Suprapubic skin (tissue), 4 donors: ENCODE measurements around the gene CDH8. TPM values are rescaled to one million over a fixed set of nuclear protein-coding genes. Genes with fewer than 3 reads are reported as not detected.

Experiments
- DNase-seq, 2 donors: peaks; one replicate each; pipeline ENCODE4 v3.0.0-alpha.2; 2019; ENCODE audit warnings: low spot score in 2 of 2
- H3K27ac ChIP-seq: fragments of 200-600 bp; sonication (generic); one replicate; pipeline ENCODE4 v1.5.1; 2019
- H3K27me3 ChIP-seq: fragments of 200-600 bp; sonication (generic); one replicate; pipeline ENCODE4 v1.5.1; 2019
- H3K36me3 ChIP-seq: fragments of 200-600 bp; sonication (generic); one replicate; pipeline ENCODE4 v1.5.1; 2019
- H3K4me1 ChIP-seq: fragments of 200-600 bp; sonication (generic); one replicate; pipeline ENCODE4 v1.5.1; 2019
- H3K4me3 ChIP-seq: fragments of 200-600 bp; sonication (generic); one replicate; pipeline ENCODE4 v1.5.1; 2019; ENCODE audit warnings: mild to moderate bottlenecking
- H3K9me3 ChIP-seq: fragments of 200-600 bp; sonication (generic); one replicate; pipeline ENCODE4 v1.5.1; 2019
- CTCF ChIP-seq, 2 donors: fragments of 200-600 bp in 1 of 2; fragments of 450-650 bp in 1 of 2; sonication (generic) in 1 of 2; IDR thresholded peaks; one replicate each; pipeline ENCODE4 v1.5.1; 2016 to 2019; ENCODE audit warnings: antibody characterized with exemption in 2 of 2, mild to moderate bottlenecking in 1 of 2, moderate library complexity in 1 of 2
- EP300 ChIP-seq: sonication (generic); formaldehyde crosslinking; IDR thresholded peaks from one replicate; pipeline ENCODE4 v1.6.1; 2017; ENCODE audit warnings: antibody characterized with exemption
- POLR2A ChIP-seq, 2 donors: fragments of 450-650 bp; IDR thresholded peaks; one replicate each; pipeline ENCODE4 v1.6.1; 2017; ENCODE audit warnings: antibody characterized with exemption in 2 of 2, mild to moderate bottlenecking in 2 of 2, moderate library complexity in 2 of 2
- POLR2AphosphoS5 ChIP-seq, 3 donors: sonication (generic); formaldehyde crosslinking; IDR thresholded peaks; one replicate each; pipeline ENCODE4 v1.6.1; 2017; ENCODE audit warnings: antibody characterized with exemption in 3 of 3
- WGBS: methylation state at CpG from one replicate; pipeline ENCODE4 v1.1.5; 2018; 5-methylcytosine and 5-hydroxymethylcytosine counted together
- total RNA-seq, 4 donors: library from RNA; depleted of rRNA; stranded (reverse); fragments of >200 nt; gene quantifications; one replicate each; pipeline ENCODE4 v1.1.0, GENCODE V29; 2016

Gene CDH8
- total RNA-seq, 4 donors from 2014 or later: 0.42 to 5.8 (median 2.2) TPM; not detected in 1

GRCh38 chr16:61937646-61938045 is 98.6 kb downstream of the CDH8 start:
- H3K4me3 ChIP-seq: no peak overlapping the region

DNA sequence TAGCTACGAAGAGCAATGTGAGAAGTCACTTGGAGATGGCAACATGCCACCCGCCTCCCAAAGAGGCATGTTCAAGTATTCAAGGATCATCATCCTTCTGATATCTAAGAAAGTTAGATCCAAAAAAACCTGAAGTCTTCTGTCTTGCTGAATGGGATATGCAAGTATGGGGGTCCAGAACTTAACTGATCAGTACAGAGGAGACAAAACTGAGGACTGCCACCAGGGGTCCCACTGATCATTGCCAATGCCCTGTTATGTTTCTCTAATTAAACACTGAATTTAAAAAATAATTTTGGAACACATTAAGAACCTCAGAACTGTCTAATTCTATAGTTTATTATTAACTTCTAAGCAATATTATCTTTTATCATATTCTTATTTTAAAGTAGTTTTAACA is 99.7 kb downstream of the CDH8 start:
- no peaks in the 10 kb centered on the region for H3K36me3 ChIP-seq
- WGBS: 78% methylated on average over 2 of the region's 2 CpGs
- H3K27ac ChIP-seq: no peak overlapping the region
- DNase-seq: no peak
- no peaks in the 10 kb centered on the region for H3K27me3 ChIP-seq
- no peaks in the 10 kb centered on the region for H3K4me1 ChIP-seq
- TF ChIP-seq POLR2AphosphoS5 (IDR thresholded peaks at IDR 0.05): no peak
- TF ChIP-seq POLR2A (IDR thresholded peaks at IDR 0.05): no peak
- no peak for TF ChIP-seq CTCF (IDR thresholded peaks at IDR 0.05)
- TF ChIP-seq EP300: no peak
- H3K9me3 ChIP-seq: no peaks in the 10 kb centered on the region
- no peak overlapping the region for H3K4me3 ChIP-seq

More at GRCh38 chr16:61937646-61938045, 98.6 kb downstream of the CDH8 start:
- no peak for DNase-seq
- no peak for TF ChIP-seq CTCF (IDR thresholded peaks at IDR 0.05)
- TF ChIP-seq POLR2A (IDR thresholded peaks at IDR 0.05): no peak
- no peak for TF ChIP-seq EP300
- TF ChIP-seq POLR2AphosphoS5 (IDR thresholded peaks at IDR 0.05): no peak
- Histone ChIP-seq H3K4me1 (no peaks in the 10 kb centered on the region), H3K9me3 (no peaks in the 10 kb centered on the region), H3K36me3 (no peaks in the 10 kb centered on the region), H3K27ac (no peak overlapping the region), H3K27me3 (no peaks in the 10 kb centered on the region)

DNA sequence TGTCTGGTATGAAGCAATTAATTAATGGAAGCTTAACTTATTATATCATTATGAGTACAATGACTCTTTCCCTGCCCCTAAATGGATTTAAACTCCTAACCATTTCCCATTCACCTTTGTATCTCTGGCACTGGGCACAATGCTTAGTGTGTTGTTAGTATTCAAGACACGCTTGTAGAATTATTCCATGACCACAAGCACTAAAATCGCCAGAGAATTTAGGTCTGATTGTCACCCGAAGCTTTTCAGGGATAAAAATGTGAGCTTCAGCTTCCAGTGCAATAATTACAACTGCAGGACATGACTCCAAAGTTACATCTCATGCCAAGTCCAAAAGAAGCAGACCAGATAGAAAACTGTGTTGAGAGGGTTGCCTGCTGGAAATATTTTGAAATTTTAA is 101.6 kb downstream of the CDH8 start:
- H3K4me3 ChIP-seq: no peak overlapping the region
- H3K27ac ChIP-seq: no peak overlapping the region
- WGBS: 79% methylated on average over 3 of the region's 3 CpGs
- TF ChIP-seq EP300 (no peak), CTCF (IDR thresholded peaks at IDR 0.05) (no peak)
- H3K4me1 ChIP-seq: no peaks in the 10 kb centered on the region
- no peaks in the 10 kb centered on the region for H3K9me3 ChIP-seq
- DNase-seq: no peak
- H3K36me3 ChIP-seq: no peaks in the 10 kb centered on the region
- H3K27me3 ChIP-seq: no peaks in the 10 kb centered on the region

DNA sequence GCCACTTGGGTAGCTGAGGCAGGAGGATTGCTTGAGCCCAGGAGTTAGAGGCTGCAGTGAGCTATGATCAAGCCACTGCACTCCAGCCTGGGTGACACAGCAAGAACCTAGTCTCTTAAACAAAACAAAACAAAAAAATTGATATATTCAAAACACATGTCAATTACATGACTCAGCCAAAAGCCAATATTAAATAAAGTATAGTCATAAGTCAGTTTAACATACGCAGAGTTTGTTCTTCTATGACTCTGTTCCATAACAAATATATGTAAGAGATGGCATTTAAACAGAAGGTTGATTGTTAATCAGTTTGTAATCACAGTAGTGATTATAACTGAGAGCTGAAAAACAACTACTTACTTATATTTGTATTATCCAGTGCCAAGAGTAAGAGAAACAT is 106.5 kb downstream of the CDH8 start:
- 69% methylated on average over 1 of the region's 1 CpG for WGBS
- Histone ChIP-seq H3K9me3 (no peaks in the 10 kb centered on the region), H3K27me3 (no peaks in the 10 kb centered on the region), H3K4me3 (no peak overlapping the region), H3K36me3 (no peaks in the 10 kb centered on the region), H3K27ac (no peak overlapping the region), H3K4me1 (no peaks in the 10 kb centered on the region)
- no peak for TF ChIP-seq CTCF (IDR thresholded peaks at IDR 0.05)
- TF ChIP-seq POLR2A (IDR thresholded peaks at IDR 0.05): no peak
- no peak for TF ChIP-seq EP300
- TF ChIP-seq POLR2AphosphoS5 (IDR thresholded peaks at IDR 0.05): no peak
- DNase-seq: no peak

DNA sequence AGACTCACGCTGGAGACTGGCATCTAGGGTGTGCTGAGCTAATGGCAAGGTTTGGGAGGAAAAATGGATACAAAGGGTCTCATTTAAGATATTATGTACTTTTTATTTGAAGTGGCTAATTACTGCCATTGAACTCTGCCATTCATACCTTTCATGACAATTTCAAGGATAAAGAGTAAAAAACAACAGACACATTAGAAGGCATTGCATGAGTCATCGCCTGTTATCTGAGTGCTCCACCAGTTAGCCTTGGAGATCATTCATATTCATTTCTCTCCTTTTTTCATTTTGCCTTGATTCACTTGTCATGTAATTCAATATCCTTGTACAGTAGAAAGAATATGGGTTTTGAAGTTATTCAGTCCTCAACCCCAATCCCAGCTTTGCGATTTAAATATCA is 109.5 kb downstream of the CDH8 start:
- TF ChIP-seq CTCF (IDR thresholded peaks at IDR 0.05) (no peak), EP300 (no peak), POLR2AphosphoS5 (IDR thresholded peaks at IDR 0.05) (no peak), POLR2A (IDR thresholded peaks at IDR 0.05) (no peak)
- H3K9me3 ChIP-seq: no peaks in the 10 kb centered on the region
- DNase-seq: no peak
- no peaks in the 10 kb centered on the region for H3K27me3 ChIP-seq
- H3K27ac ChIP-seq: no peak overlapping the region
- no peaks in the 10 kb centered on the region for H3K36me3 ChIP-seq
- WGBS: 71% methylated on average over 3 of the region's 3 CpGs
- H3K4me1 ChIP-seq: no peaks in the 10 kb centered on the region
- H3K4me3 ChIP-seq: no peak overlapping the region
